Tibial nerve (tissue), 4 donors: ENCODE measurements around the gene NEO1. TPM values are rescaled to one million over a fixed set of nuclear protein-coding genes. Genes with fewer than 3 reads are reported as not detected.

ENCODE experiments used
- DNase-seq, 2 donors: peaks; one replicate each; pipeline ENCODE4 v3.0.0-alpha.2; 2019; ENCODE audit warnings: low spot score in 2 of 2
- H3K27ac ChIP-seq, 4 donors: fragments of 200-600 bp; sonication (generic) in 3 of 4; one replicate each; pipeline ENCODE4 v1.5.1; 2017 to 2019; ENCODE audit warnings: mild to moderate bottlenecking in 1 of 4
- H3K27me3 ChIP-seq, 2 donors: fragments of 200-600 bp; sonication (generic) in 1 of 2; one replicate each; pipeline versions ENCODE4 v1.5.1 to v1.6.0; 2017 to 2019
- H3K36me3 ChIP-seq, 3 donors: fragments of 200-600 bp; sonication (generic); one replicate each; pipeline ENCODE4 v1.5.1; 2018 to 2019
- H3K4me1 ChIP-seq, 4 donors: fragments of 200-600 bp; sonication (generic) in 3 of 4; one replicate each; pipeline ENCODE4 v1.5.1; 2017 to 2019
- H3K4me3 ChIP-seq, 4 donors: fragments of 200-600 bp; sonication (generic) in 3 of 4; one replicate each; pipeline ENCODE4 v1.5.1; 2017 to 2019; ENCODE audit warnings: mild to moderate bottlenecking in 1 of 4, moderate library complexity in 1 of 4
- H3K9me3 ChIP-seq, 4 donors: fragments of 200-600 bp; sonication (generic) in 3 of 4; one replicate each; pipeline ENCODE4 v1.5.1; 2017 to 2019
- EP300 ChIP-seq, 2 donors: sonication (generic); formaldehyde crosslinking; IDR thresholded peaks; one replicate each; pipeline ENCODE4 v1.6.1; 2017; ENCODE audit warnings: antibody characterized with exemption in 2 of 2, mild to moderate bottlenecking in 1 of 2
- POLR2A ChIP-seq, 2 donors: fragments of 450-650 bp; IDR thresholded peaks; one replicate each; pipeline ENCODE4 v1.6.1; 2017; ENCODE audit warnings: antibody characterized with exemption in 2 of 2, mild to moderate bottlenecking in 2 of 2, moderate library complexity in 2 of 2
- WGBS, 2 donors: methylation state at CpG; one replicate each; pipeline ENCODE4 v1.1.5; 2018; 5-methylcytosine and 5-hydroxymethylcytosine counted together
- total RNA-seq, 4 donors: library from RNA; depleted of rRNA; stranded (reverse); fragments of >200 nt; gene quantifications; one replicate each; pipeline ENCODE4 v1.1.0, GENCODE V29; 2016
- TF ChIP-seq, protein P1 (sequence below), 5 experiments: fragments of 200-600 bp in 3 of 5; fragments of 450-650 bp in 2 of 5; sonication (generic) in 3 of 5; IDR thresholded peaks; one replicate each; pipeline ENCODE4 v1.5.1; 2016 to 2019; ENCODE audit warnings: antibody characterized with exemption in 5 of 5, mild to moderate bottlenecking in 3 of 5, moderate library complexity in 2 of 5

Gene NEO1
- total RNA-seq, 4 donors from 2014 or later, result 18.6 to 48.3 (median 41.4) TPM

DNA sequence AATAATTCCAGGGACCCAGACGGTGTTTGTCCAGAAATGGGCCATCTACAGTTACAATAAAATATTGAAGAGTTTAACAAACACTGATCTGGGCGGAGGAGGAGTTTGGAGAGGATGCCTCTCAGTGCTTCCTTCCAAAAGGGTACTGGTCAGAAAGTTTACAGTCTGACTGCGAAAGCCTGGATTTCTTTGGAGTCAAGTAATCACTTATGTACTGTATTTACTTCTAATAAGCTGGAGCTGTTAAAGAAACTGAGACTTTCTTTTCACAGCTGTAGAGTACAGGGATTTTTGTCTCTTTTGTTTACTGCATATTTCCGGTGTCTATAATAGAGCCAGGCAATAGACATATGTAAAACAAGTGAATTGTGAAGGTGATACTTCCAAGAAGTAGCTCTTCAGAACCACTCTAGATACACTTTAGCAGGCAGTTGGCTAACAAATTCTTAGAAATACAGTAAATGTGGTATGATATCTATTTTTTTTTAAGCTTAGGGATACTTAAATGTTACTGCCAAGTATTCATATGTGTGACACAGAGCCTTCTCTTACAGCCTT lies 22.1 kb upstream of the NEO1 start:
- 62 to 64% methylated on average over 4 of the region's 4 CpGs for WGBS, 2 donors

GRCh38 chr15:73031648-73032047 lies 20.6 kb upstream of the NEO1 start:
- H3K9me3 ChIP-seq, result no peaks in the 10 kb centered on the region

More for the DNA sequence above, 22.1 kb upstream of the NEO1 start:
- Histone ChIP-seq H3K4me3 (no peak overlapping the region), H3K9me3 (no peaks in the 10 kb centered on the region), H3K27ac (no peak overlapping the region), H3K36me3 (no peaks in the 10 kb centered on the region), H3K4me1 (peaks cover 0 to 14% (median 0%) of the 10 kb centered on the region in 4 donors), H3K27me3 (peaks cover 0 to 9% of the 10 kb centered on the region in 2 donors)
- TF ChIP-seq EP300 (IDR thresholded peaks at IDR 0.05) (no peak), POLR2A (IDR thresholded peaks at IDR 0.05) (no peak)
- TF ChIP-seq, protein P1, sequence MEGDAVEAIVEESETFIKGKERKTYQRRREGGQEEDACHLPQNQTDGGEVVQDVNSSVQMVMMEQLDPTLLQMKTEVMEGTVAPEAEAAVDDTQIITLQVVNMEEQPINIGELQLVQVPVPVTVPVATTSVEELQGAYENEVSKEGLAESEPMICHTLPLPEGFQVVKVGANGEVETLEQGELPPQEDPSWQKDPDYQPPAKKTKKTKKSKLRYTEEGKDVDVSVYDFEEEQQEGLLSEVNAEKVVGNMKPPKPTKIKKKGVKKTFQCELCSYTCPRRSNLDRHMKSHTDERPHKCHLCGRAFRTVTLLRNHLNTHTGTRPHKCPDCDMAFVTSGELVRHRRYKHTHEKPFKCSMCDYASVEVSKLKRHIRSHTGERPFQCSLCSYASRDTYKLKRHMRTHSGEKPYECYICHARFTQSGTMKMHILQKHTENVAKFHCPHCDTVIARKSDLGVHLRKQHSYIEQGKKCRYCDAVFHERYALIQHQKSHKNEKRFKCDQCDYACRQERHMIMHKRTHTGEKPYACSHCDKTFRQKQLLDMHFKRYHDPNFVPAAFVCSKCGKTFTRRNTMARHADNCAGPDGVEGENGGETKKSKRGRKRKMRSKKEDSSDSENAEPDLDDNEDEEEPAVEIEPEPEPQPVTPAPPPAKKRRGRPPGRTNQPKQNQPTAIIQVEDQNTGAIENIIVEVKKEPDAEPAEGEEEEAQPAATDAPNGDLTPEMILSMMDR (IDR thresholded peaks at IDR 0.05), result no peak
- DNase-seq, result no peak

DNA sequence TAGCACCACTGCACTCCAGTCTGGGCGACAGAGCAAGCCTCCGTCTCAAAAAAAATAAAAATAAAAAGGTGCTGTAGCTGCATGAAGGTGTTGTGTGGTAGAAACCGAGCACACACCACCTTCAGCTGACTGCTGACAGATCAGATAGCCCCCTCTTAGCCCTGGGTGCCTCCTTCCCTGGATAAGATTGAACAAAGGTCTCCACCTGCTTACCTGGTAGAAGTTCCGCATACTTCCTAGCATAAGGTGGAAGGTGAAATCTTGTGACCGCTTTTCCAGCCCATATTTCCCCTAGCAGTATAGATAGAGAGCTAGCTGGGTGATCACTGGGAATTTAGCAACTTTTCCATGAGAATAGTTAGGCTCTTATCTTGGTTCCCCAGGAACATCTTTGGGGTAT lies 18.7 kb upstream of the NEO1 start:
- Histone ChIP-seq H3K27ac (no peak overlapping the region), H3K4me1 (peaks cover 0 to 8% (median 0%) of the 10 kb centered on the region in 4 donors), H3K27me3 (peaks cover 0 to 9% of the 10 kb centered on the region in 2 donors), H3K9me3 (no peaks in the 10 kb centered on the region), H3K4me3 (no peak overlapping the region), H3K36me3 (no peaks in the 10 kb centered on the region)
- 88 to 95% methylated on average over 5 of the region's 5 CpGs for WGBS, 2 donors
- DNase-seq, result no peak
- TF ChIP-seq, protein P1 (IDR thresholded peaks at IDR 0.05), result no peak
- no peak for TF ChIP-seq POLR2A (IDR thresholded peaks at IDR 0.05)
- TF ChIP-seq EP300 (IDR thresholded peaks at IDR 0.05), result no peak

More at GRCh38 chr15:73031648-73032047, 20.6 kb upstream of the NEO1 start:
- WGBS, 2 donors, result 92 to 100% methylated on average over 2 of the region's 2 CpGs
- H3K36me3 ChIP-seq, result no peaks in the 10 kb centered on the region
- H3K4me1 ChIP-seq, result peaks cover 0 to 14% (median 0%) of the 10 kb centered on the region in 4 donors
- no peak overlapping the region for H3K27ac ChIP-seq
- no peak overlapping the region for H3K4me3 ChIP-seq
- TF ChIP-seq POLR2A (IDR thresholded peaks at IDR 0.05) (no peak), EP300 (IDR thresholded peaks at IDR 0.05) (no peak)
- TF ChIP-seq, protein P1 (IDR thresholded peaks at IDR 0.05), result no peak
- no peak for DNase-seq
- peaks cover 0 to 9% of the 10 kb centered on the region in 2 donors for H3K27me3 ChIP-seq

DNA sequence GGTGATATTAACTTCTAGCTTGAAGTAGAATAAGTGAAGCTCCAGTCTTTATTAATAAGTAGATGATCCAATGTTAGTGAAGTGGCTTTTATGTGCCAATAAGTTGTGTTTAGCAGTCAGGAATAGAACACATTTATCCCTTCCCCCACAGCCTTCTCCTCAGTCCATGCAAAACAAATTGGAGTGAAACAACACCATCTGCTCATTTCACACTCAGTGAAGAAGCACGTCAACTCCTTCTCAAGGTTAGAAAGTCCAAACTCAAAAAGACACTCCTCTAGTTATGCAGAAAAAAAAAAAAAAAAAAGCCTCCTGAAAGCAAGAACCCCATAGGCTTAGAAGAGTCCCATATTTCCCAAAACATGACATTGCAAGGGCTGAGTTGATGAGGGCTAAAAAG lies 18.0 kb upstream of the NEO1 start:
- Histone ChIP-seq H3K27ac (no peak overlapping the region), H3K4me1 (peaks cover 0 to 2% (median 0%) of the 10 kb centered on the region in 4 donors), H3K27me3 (peaks cover 0 to 9% of the 10 kb centered on the region in 2 donors), H3K4me3 (no peak overlapping the region), H3K9me3 (no peaks in the 10 kb centered on the region), H3K36me3 (no peaks in the 10 kb centered on the region)
- WGBS, 2 donors, result 68 to 84% methylated on average over 1 of the region's 1 CpG
- TF ChIP-seq, protein P1 (IDR thresholded peaks at IDR 0.05), result no peak
- TF ChIP-seq POLR2A (IDR thresholded peaks at IDR 0.05) (no peak), EP300 (IDR thresholded peaks at IDR 0.05) (no peak)
- no peak for DNase-seq

DNA sequence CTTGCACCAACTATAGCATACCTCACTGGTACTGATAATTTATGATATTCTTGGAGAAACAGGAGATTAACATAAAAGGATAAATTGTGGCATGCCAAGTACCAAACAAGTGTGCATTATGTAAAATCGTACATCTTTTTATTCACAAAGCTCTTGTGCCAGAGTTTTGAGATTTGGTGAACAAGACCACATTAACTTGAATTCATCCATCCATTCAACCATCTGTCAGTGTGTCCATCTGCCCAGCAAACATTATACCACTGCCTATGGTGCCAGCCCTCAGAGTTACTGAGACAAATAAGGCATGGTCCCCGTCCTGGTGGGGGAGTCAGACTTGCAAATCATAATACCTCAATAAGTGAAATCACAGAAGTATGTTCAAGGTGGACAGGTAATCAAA lies 17.0 kb upstream of the NEO1 start:
- peaks cover 0 to 9% of the 10 kb centered on the region in 2 donors for H3K27me3 ChIP-seq
- H3K36me3 ChIP-seq, result no peaks in the 10 kb centered on the region
- TF ChIP-seq POLR2A (IDR thresholded peaks at IDR 0.05), result no peak
- TF ChIP-seq, protein P1 (IDR thresholded peaks at IDR 0.05), result no peak
- no peak for TF ChIP-seq EP300 (IDR thresholded peaks at IDR 0.05)
- H3K4me1 ChIP-seq, result no peaks in the 10 kb centered on the region
- no peaks in the 10 kb centered on the region for H3K9me3 ChIP-seq
- no peak for DNase-seq
- WGBS, 2 donors, result 70 to 77% methylated on average over 2 of the region's 2 CpGs
- H3K4me3 ChIP-seq, result no peak overlapping the region
- no peak overlapping the region for H3K27ac ChIP-seq
